ENCODE results near the gene CATSPERB.
"Not testable (repeated sequence)": the region's sequence is repeated elsewhere in the genome, so short reads cannot be mapped to it uniquely, and the experiment has no call there.

Gene CATSPERB

GRCh38 chr14:91599994-91600393, 131.9 kb downstream of the CATSPERB start:
- H3K4me3 Mint-ChIP-seq: no peak overlapping the region
- no peaks in the 10 kb centered on the region for H3K9me3 Mint-ChIP-seq (ENCODE audit: low read depth)
- no peaks in the 10 kb centered on the region for H3K36me3 Mint-ChIP-seq
- H3K27ac Mint-ChIP-seq: no peak overlapping the region
- no peaks in the 10 kb centered on the region for H3K4me1 Mint-ChIP-seq (ENCODE audit: low read depth)
- H3K27me3 Mint-ChIP-seq: no peaks in the 10 kb centered on the region

GRCh38 chr14:91595736-91596135, 136.2 kb downstream of the CATSPERB start:
- Mint-ChIP-seq H3K9me3 (ENCODE audit: low read depth) (no peaks in the 10 kb centered on the region), H3K36me3 (no peaks in the 10 kb centered on the region), H3K4me1 (ENCODE audit: low read depth) (no peaks in the 10 kb centered on the region), H3K27me3 (no peaks in the 10 kb centered on the region), H3K4me3 (no peak overlapping the region), H3K27ac (no peak overlapping the region)

- not testable (repeated sequence) for H3K36me3 Mint-ChIP-seq; H3K9me3 Mint-ChIP-seq (ENCODE audit: low read depth); H3K27me3 Mint-ChIP-seq; H3K4me3 Mint-ChIP-seq; H3K27ac Mint-ChIP-seq; H3K4me1 Mint-ChIP-seq (ENCODE audit: low read depth)
Observed at GRCh38 chr14:91593957-91594356, 137.9 kb downstream of the CATSPERB start.

- H3K9me3 Mint-ChIP-seq (ENCODE audit: low read depth): peaks cover 20% of the 10 kb centered on the region
- H3K4me3 Mint-ChIP-seq: no peak overlapping the region
- no peaks in the 10 kb centered on the region for H3K27me3 Mint-ChIP-seq
- H3K36me3 Mint-ChIP-seq: peaks cover 26% of the 10 kb centered on the region
- no peak overlapping the region for H3K27ac Mint-ChIP-seq
- no peaks in the 10 kb centered on the region for H3K4me1 Mint-ChIP-seq (ENCODE audit: low read depth)
Observed at GRCh38 chr14:91586410-91586809, 145.5 kb downstream of the CATSPERB start.

- H3K4me3 Mint-ChIP-seq: no peak overlapping the region
- no peaks in the 10 kb centered on the region for H3K4me1 Mint-ChIP-seq (ENCODE audit: low read depth)
- H3K36me3 Mint-ChIP-seq: peaks cover 26% of the 10 kb centered on the region
- no peaks in the 10 kb centered on the region for H3K27me3 Mint-ChIP-seq
- peaks cover 20% of the 10 kb centered on the region for H3K9me3 Mint-ChIP-seq (ENCODE audit: low read depth)
- no peak overlapping the region for H3K27ac Mint-ChIP-seq
Observed at GRCh38 chr14:91585856-91586255, 146.0 kb downstream of the CATSPERB start.

- no peaks in the 10 kb centered on the region for H3K4me1 Mint-ChIP-seq (ENCODE audit: low read depth)
- H3K36me3 Mint-ChIP-seq: peaks cover 23% of the 10 kb centered on the region
- no peak overlapping the region for H3K4me3 Mint-ChIP-seq
- no peaks in the 10 kb centered on the region for H3K27me3 Mint-ChIP-seq
- no peak overlapping the region for H3K27ac Mint-ChIP-seq
- peaks cover 20% of the 10 kb centered on the region for H3K9me3 Mint-ChIP-seq (ENCODE audit: low read depth)
Observed at GRCh38 chr14:91582761-91583160, 149.1 kb downstream of the CATSPERB start.

GRCh38 chr14:91580876-91581577, 150.9 kb downstream of the CATSPERB start:
- no peaks in the 10 kb centered on the region for H3K4me1 Mint-ChIP-seq (ENCODE audit: low read depth)
- no peaks in the 10 kb centered on the region for H3K27me3 Mint-ChIP-seq
- peaks cover 14% of the 10 kb centered on the region for H3K9me3 Mint-ChIP-seq (ENCODE audit: low read depth)

GRCh38 chr14:91577632-91578233, 154.2 kb downstream of the CATSPERB start:
- Mint-ChIP-seq H3K4me3 (no peak overlapping the region), H3K36me3 (no peaks in the 10 kb centered on the region), H3K27me3 (no peaks in the 10 kb centered on the region), H3K27ac (no peak overlapping the region), H3K9me3 (ENCODE audit: low read depth) (no peaks in the 10 kb centered on the region), H3K4me1 (ENCODE audit: low read depth) (peaks cover 12% of the 10 kb centered on the region)

More at GRCh38 chr14:91580876-91581577, 150.9 kb downstream of the CATSPERB start:
- Mint-ChIP-seq H3K27ac (no peak overlapping the region), H3K36me3 (peaks cover 14% of the 10 kb centered on the region), H3K4me3 (no peak overlapping the region)

GRCh38 chr14:91575469-91576208, 156.2 kb downstream of the CATSPERB start:
- H3K4me3 Mint-ChIP-seq: no peak overlapping the region
- H3K9me3 Mint-ChIP-seq (ENCODE audit: low read depth): no peaks in the 10 kb centered on the region
- no peaks in the 10 kb centered on the region for H3K36me3 Mint-ChIP-seq
- peaks cover 2% of the 10 kb centered on the region for H3K27me3 Mint-ChIP-seq
- no peak overlapping the region for H3K27ac Mint-ChIP-seq
- peaks cover 12% of the 10 kb centered on the region for H3K4me1 Mint-ChIP-seq (ENCODE audit: low read depth)

GRCh38 chr14:91573894-91574837, 157.7 kb downstream of the CATSPERB start:
- Mint-ChIP-seq H3K36me3 (no peaks in the 10 kb centered on the region), H3K4me3 (peak overlapping the region; percentile 83), H3K9me3 (ENCODE audit: low read depth) (no peaks in the 10 kb centered on the region), H3K4me1 (ENCODE audit: low read depth) (peaks cover 12% of the 10 kb centered on the region), H3K27me3 (peaks cover 5% of the 10 kb centered on the region), H3K27ac (peak overlapping the region; percentile 68)

- Mint-ChIP-seq H3K9me3 (ENCODE audit: low read depth) (no peaks in the 10 kb centered on the region), H3K27ac (no peak overlapping the region), H3K27me3 (peaks cover 5% of the 10 kb centered on the region), H3K4me3 (peak overlapping the region; percentile 83), H3K4me1 (ENCODE audit: low read depth) (peaks cover 12% of the 10 kb centered on the region), H3K36me3 (no peaks in the 10 kb centered on the region)
Observed at GRCh38 chr14:91573528-91573893, 158.4 kb downstream of the CATSPERB start.

- H3K27ac Mint-ChIP-seq: no peak overlapping the region
- no peak overlapping the region for H3K4me3 Mint-ChIP-seq
- peaks cover 7% of the 10 kb centered on the region for H3K36me3 Mint-ChIP-seq
- H3K9me3 Mint-ChIP-seq (ENCODE audit: low read depth): no peaks in the 10 kb centered on the region
- peaks cover 5% of the 10 kb centered on the region for H3K27me3 Mint-ChIP-seq
- peaks cover 12% of the 10 kb centered on the region for H3K4me1 Mint-ChIP-seq (ENCODE audit: low read depth)
Observed at GRCh38 chr14:91570021-91570420, 161.9 kb downstream of the CATSPERB start.

GRCh38 chr14:91569301-91569700, 162.6 kb downstream of the CATSPERB start:
- H3K27me3 Mint-ChIP-seq: peaks cover 5% of the 10 kb centered on the region
- peaks cover 9% of the 10 kb centered on the region for H3K36me3 Mint-ChIP-seq
- H3K9me3 Mint-ChIP-seq (ENCODE audit: low read depth): no peaks in the 10 kb centered on the region
- H3K4me1 Mint-ChIP-seq (ENCODE audit: low read depth): peaks cover 6% of the 10 kb centered on the region
- no peak overlapping the region for H3K27ac Mint-ChIP-seq
- H3K4me3 Mint-ChIP-seq: no peak overlapping the region

- Mint-ChIP-seq H3K27ac (no peak overlapping the region), H3K4me1 (ENCODE audit: low read depth) (peaks cover 5% of the 10 kb centered on the region), H3K9me3 (ENCODE audit: low read depth) (no peaks in the 10 kb centered on the region), H3K4me3 (no peak overlapping the region), H3K36me3 (peaks cover 9% of the 10 kb centered on the region), H3K27me3 (peaks cover 5% of the 10 kb centered on the region)
Observed at GRCh38 chr14:91568626-91569025, 163.3 kb downstream of the CATSPERB start.
